HepG2 (cell line): ENCODE results near the gene CEP164. TPM values are rescaled to one million over a fixed set of nuclear protein-coding genes. Genes with fewer than 3 reads are reported as not detected.

Experiments used
- ATAC-seq: fragments of 200-7000 bp; cut with Tn5 transposase; 3 replicates; pipeline ENCODE4 v1.9.1; 2020; ENCODE audit warnings: mild to moderate bottlenecking, moderate library complexity
- BruUV-seq: library from RNA; stranded (reverse); fragments of 400-500 nt; replicated peaks from 2 replicates; lab custom pipeline; 2021; lab: Mats Ljungman, UMichigan
- CTCF ChIA-PET: fragments of 300-600 bp; formaldehyde crosslinking; extraction: SDS; loops from one replicate; lab custom pipeline; 2021; ENCODE audit warnings: low total read pairs, inconsistent platforms, low intra/inter-chr PET ratio; lab: Yijun Ruan, JAX
- POLR2A ChIA-PET: fragments of 350-600 bp; sonication (Branson Sonifier 250); formaldehyde crosslinking; loops from one replicate; lab custom pipeline; 2020; ENCODE audit warnings: antibody characterized with exemption, inconsistent platforms; lab: Yijun Ruan, JAX
- DNase-seq: peaks from one replicate; pipeline ENCODE4 v3.0.0-alpha.2; 2015; ENCODE audit warnings: low spot score
- FAIRE-seq: peaks from 3 replicates; lab custom pipeline; 2011; peaks lifted over from hg19 to GRCh38; lab: Jason Lieb, UNC
- H2AFZ ChIP-seq: one replicate; pipeline ENCODE4 v1.6.1; 2011; ENCODE audit warnings: low read length, inconsistent platforms
- H3K27ac ChIP-seq: fragments of 300-600 bp; 3 replicates; pipeline ENCODE4 v1.8.0; 2011; ENCODE audit warnings: mixed run types, mild to moderate bottlenecking, mixed read lengths, low read length, inconsistent platforms; ENCODE audit not compliant: insufficient read depth; ENCODE audit errors: extremely low read length
- H3K27me3 ChIP-seq, 2 experiments: fragments of 200-600 bp in 1 of 2; 2 replicates in 1 of 2; 3 replicates in 1 of 2; pipeline versions ENCODE4 v1.6.0 to v1.8.0; 2011; ENCODE audit warnings: low read length in 2 of 2, mild to moderate bottlenecking in 2 of 2, moderate library complexity in 2 of 2, inconsistent platforms in 1 of 2; ENCODE audit not compliant: insufficient read depth in 2 of 2, control insufficient read depth in 1 of 2
- H3K36me3 ChIP-seq, 2 experiments: fragments of 200-600 bp in 1 of 2; replicated peaks in 1 of 2; 2 replicates in 1 of 2; 3 replicates in 1 of 2; pipeline versions ENCODE4 v1.5.1 to v1.8.0; 2011; ENCODE audit warnings: low read length in 2 of 2, inconsistent platforms in 1 of 2; ENCODE audit not compliant: insufficient read depth in 2 of 2, control insufficient read depth in 1 of 2
- H3K4me1 ChIP-seq: 2 replicates; pipeline ENCODE4 v1.5.1; 2012; ENCODE audit warnings: low read length, inconsistent platforms; ENCODE audit not compliant: insufficient read depth
- H3K4me2 ChIP-seq: 2 replicates; pipeline ENCODE4 v1.6.0; 2011; ENCODE audit warnings: low read depth, low read length, inconsistent platforms
- H3K4me3 ChIP-seq, 3 experiments: fragments of 200-600 bp in 1 of 3; sonication (generic), shearing (Covaris generic) in 1 of 3; replicated peaks in 1 of 3; 2 replicates each; pipeline ENCODE4 v1.5.1; 2011 to 2016; ENCODE audit warnings: low read length in 3 of 3, inconsistent platforms in 2 of 3, low read depth in 2 of 3, mild to moderate bottlenecking in 2 of 3, control low read depth in 1 of 3, mixed read lengths in 1 of 3; ENCODE audit not compliant: insufficient read depth in 1 of 3
- H3K79me2 ChIP-seq: one replicate; pipeline ENCODE4 v1.6.1; 2011; ENCODE audit warnings: low read length, inconsistent platforms; ENCODE audit not compliant: insufficient read depth
- H3K9ac ChIP-seq: 2 replicates; pipeline ENCODE4 v1.6.0; 2011; ENCODE audit warnings: mild to moderate bottlenecking, low read depth, low read length, inconsistent platforms; ENCODE audit not compliant: insufficient read depth
- H3K9me3 ChIP-seq: 2 replicates; pipeline ENCODE4 v1.5.1; 2012; ENCODE audit warnings: mild to moderate bottlenecking, low read length
- H4K20me1 ChIP-seq: 2 replicates; pipeline ENCODE4 v1.6.0; 2011; ENCODE audit warnings: inconsistent platforms, mild to moderate bottlenecking, low read length, moderate library complexity; ENCODE audit not compliant: insufficient read depth
- BRD4 ChIP-seq: sonication (generic); formaldehyde crosslinking; IDR thresholded peaks from 2 replicates; pipeline ENCODE4 v1.4.0; 2020; ENCODE audit warnings: missing genetic modification reagents
- FOSL2 ChIP-seq: sonication (generic); formaldehyde crosslinking; IDR thresholded peaks from 2 replicates; pipeline ENCODE4 v1.4.0; 2020; ENCODE audit warnings: missing genetic modification reagents
- GLI4 ChIP-seq: sonication (generic); formaldehyde crosslinking; IDR thresholded peaks from 2 replicates; pipeline ENCODE4 v1.5.1; 2020; ENCODE audit warnings: missing genetic modification reagents, mild to moderate bottlenecking, moderate library complexity, borderline replicate concordance
- HOXA9 ChIP-seq: sonication (generic); formaldehyde crosslinking; IDR thresholded peaks from 2 replicates; pipeline ENCODE4 v1.8.1; 2022; ENCODE audit warnings: missing genetic modification reagents, mild to moderate bottlenecking, moderate library complexity, borderline replicate concordance
- JUN ChIP-seq: sonication (generic); formaldehyde crosslinking; IDR thresholded peaks from 2 replicates; pipeline ENCODE4 v1.4.0; 2020; ENCODE audit warnings: mild to moderate bottlenecking, missing genetic modification reagents
- MIER3 ChIP-seq: IDR thresholded peaks from 2 replicates; pipeline ENCODE4 v1.6.1; 2016; ENCODE audit warnings: missing compliant biosample characterization, borderline replicate concordance
- PRMT3 ChIP-seq: sonication (generic); formaldehyde crosslinking; IDR thresholded peaks from 2 replicates; pipeline ENCODE4 v1.8.1; 2022; ENCODE audit warnings: low read depth, mild to moderate bottlenecking, moderate library complexity, missing genetic modification reagents, borderline replicate concordance
- RFX5 ChIP-seq: IDR thresholded peaks from 2 replicates; pipeline ENCODE4 v1.6.1; 2011; ENCODE audit warnings: low read depth, low read length, improper control_type of control experiment
- SRF ChIP-seq: IDR thresholded peaks from 2 replicates; pipeline ENCODE4 v1.6.1; 2011; ENCODE audit warnings: mild to moderate bottlenecking, low read depth, low read length, moderate library complexity
- STAT5B ChIP-seq: sonication (generic); formaldehyde crosslinking; IDR thresholded peaks from 2 replicates; pipeline ENCODE4 v1.4.0; 2020; ENCODE audit warnings: missing genetic modification reagents
- ZNF326 ChIP-seq: sonication (generic); formaldehyde crosslinking; IDR thresholded peaks from 2 replicates; pipeline ENCODE4 v1.4.0; 2020; ENCODE audit warnings: missing genetic modification reagents, borderline replicate concordance
- ZNF460 ChIP-seq: sonication (generic); formaldehyde crosslinking; IDR thresholded peaks from 2 replicates; pipeline ENCODE4 v1.5.1; 2020; ENCODE audit warnings: missing genetic modification reagents, mild to moderate bottlenecking, borderline replicate concordance
- ZNF674 ChIP-seq: sonication (generic); formaldehyde crosslinking; IDR thresholded peaks from 2 replicates; pipeline ENCODE4 v1.5.0; 2020; ENCODE audit warnings: low read depth, mild to moderate bottlenecking, missing genetic modification reagents
- WGBS: methylation state at CpG from one replicate; pipeline ENCODE4 v1.1.6; 2017; ENCODE audit warnings: low lambda C conversion rate; 5-methylcytosine and 5-hydroxymethylcytosine counted together
- in situ Hi-C: cut with HindIII; loops from 2 replicates; pipeline ENCODE4 v1.10.0; 2017; ENCODE audit warnings: low pct_unique_long_range_greater_than_20kb; ENCODE audit not compliant: extremely low pct_ligation_motif_present
- intact Hi-C: fragments of 100-400 bp; cut with micrococcal nuclease; formaldehyde crosslinking; loops from one replicate; pipeline ENCODE4 v1.10.0; 2022; ENCODE audit not compliant: unreplicated experiment
- polyA plus RNA-seq, 8 experiments: library from polyadenylated mRNA; depleted of rRNA in 3 of 8; stranded (reverse) in 7 of 8; unstranded in 1 of 8; fragments of >200 nt; fragmentation: Illumina TruSeq in 4 of 8; extraction: Trizol in 4 of 8; gene quantifications; 2 replicates each; pipeline versions ENCODE4 v1.2.1 to v1.2.3, GENCODE V29; 2011 to 2016; ENCODE audit warnings: low read depth in 4 of 8, missing spikeins in 1 of 8, mixed read lengths in 1 of 8; ENCODE audit not compliant: insufficient read depth in 1 of 8
- total RNA-seq, 5 experiments: library from RNA; depleted of rRNA; stranded (reverse); fragments of >200 nt; fragmentation: Illumina TruSeq; extraction: Trizol; gene quantifications; 2 replicates each; pipeline ENCODE4 v1.2.3, GENCODE V29; 2016; ENCODE audit warnings: low read depth in 1 of 5
- TF ChIP-seq, protein P1 (sequence below): sonication (generic); formaldehyde crosslinking; IDR thresholded peaks from 2 replicates; pipeline ENCODE4 v1.9.0; 2022; ENCODE audit warnings: low read depth, missing genetic modification reagents
- TF ChIP-seq, protein P2 (sequence below): sonication (generic); formaldehyde crosslinking; IDR thresholded peaks from 2 replicates; pipeline ENCODE4 v1.4.0; 2020; ENCODE audit warnings: missing genetic modification reagents, borderline replicate concordance
- TF ChIP-seq, protein P3 (sequence below): IDR thresholded peaks from 2 replicates; pipeline ENCODE4 v1.6.1; 2016; ENCODE audit warnings: low read depth
- TF ChIP-seq, protein P4 (sequence below): sonication (generic); formaldehyde crosslinking; IDR thresholded peaks from 2 replicates; pipeline ENCODE4 v1.5.1; 2020; ENCODE audit warnings: missing genetic modification reagents, mild to moderate bottlenecking, borderline replicate concordance
- TF ChIP-seq, protein P5 (sequence below): sonication (generic); formaldehyde crosslinking; IDR thresholded peaks from 2 replicates; pipeline ENCODE4 v1.4.0; 2020; ENCODE audit warnings: mild to moderate bottlenecking, low read depth, missing genetic modification reagents

The CEP164 gene
- total and polyA plus RNA-seq, 2 of the 13 experiments (the other 11 are each of a cell fraction or from before 2014, with no cell fraction given), result 11.4 to 15.2 TPM

DNA sequence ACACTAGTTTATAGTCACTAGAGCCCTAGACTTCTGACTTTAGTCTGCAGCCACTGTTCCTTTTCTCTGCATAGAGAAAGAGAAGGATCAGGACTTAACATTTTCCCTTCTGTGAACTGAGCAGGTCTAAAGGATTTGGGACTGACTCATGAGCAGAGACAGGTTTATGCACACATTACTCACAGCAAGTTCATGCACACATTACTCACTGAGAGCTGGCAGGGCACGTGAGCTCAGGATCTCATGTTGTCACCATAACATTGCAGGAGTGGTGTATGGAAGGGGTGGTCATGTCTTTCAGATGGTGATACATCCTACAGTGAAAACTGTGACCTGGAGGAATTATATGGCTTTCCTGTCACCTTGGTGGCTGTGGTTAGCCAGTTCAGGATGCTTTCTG is 56.4 kb downstream of the CEP164 start:
- H2AFZ ChIP-seq, result no peak overlapping the region
- 40% methylated on average over 1 of the region's 1 CpG for WGBS
- no peaks in the 10 kb centered on the region for H3K27me3 ChIP-seq
- H3K4me1 ChIP-seq, result no peaks in the 10 kb centered on the region
- BruUV-seq, result no TSS peak
- H3K4me2 ChIP-seq, result no peak overlapping the region
- H3K27ac ChIP-seq, result no peak overlapping the region
- no peak overlapping the region for H3K9ac ChIP-seq
- peaks cover 16 to 39% of the 10 kb centered on the region in 2 experiments for H3K36me3 ChIP-seq
- no peak for TF ChIP-seq MIER3 (CRISPR knock-in tag)
- TF ChIP-seq, protein P1, sequence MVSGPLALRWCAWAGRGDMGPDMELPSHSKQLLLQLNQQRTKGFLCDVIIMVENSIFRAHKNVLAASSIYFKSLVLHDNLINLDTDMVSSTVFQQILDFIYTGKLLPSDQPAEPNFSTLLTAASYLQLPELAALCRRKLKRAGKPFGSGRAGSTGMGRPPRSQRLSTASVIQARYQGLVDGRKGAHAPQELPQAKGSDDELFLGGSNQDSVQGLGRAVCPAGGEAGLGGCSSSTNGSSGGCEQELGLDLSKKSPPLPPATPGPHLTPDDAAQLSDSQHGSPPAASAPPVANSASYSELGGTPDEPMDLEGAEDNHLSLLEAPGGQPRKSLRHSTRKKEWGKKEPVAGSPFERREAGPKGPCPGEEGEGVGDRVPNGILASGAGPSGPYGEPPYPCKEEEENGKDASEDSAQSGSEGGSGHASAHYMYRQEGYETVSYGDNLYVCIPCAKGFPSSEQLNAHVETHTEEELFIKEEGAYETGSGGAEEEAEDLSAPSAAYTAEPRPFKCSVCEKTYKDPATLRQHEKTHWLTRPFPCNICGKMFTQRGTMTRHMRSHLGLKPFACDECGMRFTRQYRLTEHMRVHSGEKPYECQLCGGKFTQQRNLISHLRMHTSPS (CRISPR knock-in tag), result no peak
- TF ChIP-seq, protein P2, sequence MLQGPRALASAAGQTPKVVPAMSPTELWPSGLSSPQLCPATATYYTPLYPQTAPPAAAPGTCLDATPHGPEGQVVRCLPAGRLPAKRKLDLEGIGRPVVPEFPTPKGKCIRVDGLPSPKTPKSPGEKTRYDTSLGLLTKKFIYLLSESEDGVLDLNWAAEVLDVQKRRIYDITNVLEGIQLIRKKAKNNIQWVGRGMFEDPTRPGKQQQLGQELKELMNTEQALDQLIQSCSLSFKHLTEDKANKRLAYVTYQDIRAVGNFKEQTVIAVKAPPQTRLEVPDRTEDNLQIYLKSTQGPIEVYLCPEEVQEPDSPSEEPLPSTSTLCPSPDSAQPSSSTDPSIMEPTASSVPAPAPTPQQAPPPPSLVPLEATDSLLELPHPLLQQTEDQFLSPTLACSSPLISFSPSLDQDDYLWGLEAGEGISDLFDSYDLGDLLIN (CRISPR knock-in tag), result no peak
- no peak for TF ChIP-seq STAT5B (CRISPR knock-in tag)
- no peak for TF ChIP-seq JUN (CRISPR knock-in tag)
- TF ChIP-seq, protein P3, sequence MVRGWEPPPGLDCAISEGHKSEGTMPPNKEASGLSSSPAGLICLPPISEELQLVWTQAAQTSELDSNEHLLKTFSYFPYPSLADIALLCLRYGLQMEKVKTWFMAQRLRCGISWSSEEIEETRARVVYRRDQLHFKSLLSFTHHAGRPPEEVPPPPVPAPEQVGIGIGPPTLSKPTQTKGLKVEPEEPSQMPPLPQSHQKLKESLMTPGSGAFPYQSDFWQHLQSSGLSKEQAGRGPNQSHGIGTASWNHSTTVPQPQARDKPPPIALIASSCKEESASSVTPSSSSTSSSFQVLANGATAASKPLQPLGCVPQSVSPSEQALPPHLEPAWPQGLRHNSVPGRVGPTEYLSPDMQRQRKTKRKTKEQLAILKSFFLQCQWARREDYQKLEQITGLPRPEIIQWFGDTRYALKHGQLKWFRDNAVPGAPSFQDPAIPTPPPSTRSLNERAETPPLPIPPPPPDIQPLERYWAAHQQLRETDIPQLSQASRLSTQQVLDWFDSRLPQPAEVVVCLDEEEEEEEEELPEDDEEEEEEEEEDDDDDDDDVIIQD (CRISPR knock-in tag), result no peak
- TF ChIP-seq ZNF326 (CRISPR knock-in tag), result no peak
- no peak for TF ChIP-seq BRD4 (CRISPR knock-in tag)
- no peak for TF ChIP-seq FOSL2 (CRISPR knock-in tag)
- TF ChIP-seq, protein P4, sequence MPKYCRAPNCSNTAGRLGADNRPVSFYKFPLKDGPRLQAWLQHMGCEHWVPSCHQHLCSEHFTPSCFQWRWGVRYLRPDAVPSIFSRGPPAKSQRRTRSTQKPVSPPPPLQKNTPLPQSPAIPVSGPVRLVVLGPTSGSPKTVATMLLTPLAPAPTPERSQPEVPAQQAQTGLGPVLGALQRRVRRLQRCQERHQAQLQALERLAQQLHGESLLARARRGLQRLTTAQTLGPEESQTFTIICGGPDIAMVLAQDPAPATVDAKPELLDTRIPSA, result no peak
- no peak for TF ChIP-seq HOXA9
- no peak for TF ChIP-seq GLI4 (CRISPR knock-in tag)
- no peak for TF ChIP-seq ZNF460
- TF ChIP-seq RFX5, result no peak
- TF ChIP-seq ZNF674 (CRISPR knock-in tag), result no peak
- TF ChIP-seq, protein P5, sequence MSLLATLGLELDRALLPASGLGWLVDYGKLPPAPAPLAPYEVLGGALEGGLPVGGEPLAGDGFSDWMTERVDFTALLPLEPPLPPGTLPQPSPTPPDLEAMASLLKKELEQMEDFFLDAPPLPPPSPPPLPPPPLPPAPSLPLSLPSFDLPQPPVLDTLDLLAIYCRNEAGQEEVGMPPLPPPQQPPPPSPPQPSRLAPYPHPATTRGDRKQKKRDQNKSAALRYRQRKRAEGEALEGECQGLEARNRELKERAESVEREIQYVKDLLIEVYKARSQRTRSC (CRISPR knock-in tag), result no peak
- no peak for TF ChIP-seq SRF
- TF ChIP-seq PRMT3 (CRISPR knock-in tag), result no peak
- TF ChIP-seq, all 625 proteins: peak for 0
- in situ Hi-C loops, result no loop called here
- H3K79me2 ChIP-seq, result no peaks in the 10 kb centered on the region
- CTCF ChIA-PET, result no interaction called here
- H3K4me3 ChIP-seq, result no peak overlapping the region
- H3K9me3 ChIP-seq, result no peaks in the 10 kb centered on the region
- no peak for ATAC-seq
- no peak for FAIRE-seq
- peak; percentile 13 for DNase-seq
- POLR2A ChIA-PET, result no interaction called here
- H4K20me1 ChIP-seq, result no peaks in the 10 kb centered on the region
- intact Hi-C loops, result no loop called here
